Mononuclear cell (primary cell): ENCODE data around the gene ENG. TPM values are rescaled to one million over a fixed set of nuclear protein-coding genes. Genes with fewer than 3 reads are reported as not detected.
"Not testable (repeated sequence)": the region's sequence is repeated elsewhere in the genome, so short reads cannot be mapped to it uniquely, and the experiment has no call there.

Source experiments
- H3K27me3 ChIP-seq: 2 replicates; pipeline ENCODE4 v1.6.0; 2011; ENCODE audit warnings: low read length, control low read depth; ENCODE audit not compliant: insufficient read depth
- H3K4me1 ChIP-seq: 2 replicates; pipeline ENCODE4 v1.5.1; 2011; ENCODE audit warnings: mild to moderate bottlenecking, low read length, control low read depth; ENCODE audit not compliant: insufficient read depth
- H3K4me3 ChIP-seq: 2 replicates; pipeline ENCODE4 v1.5.1; 2011; ENCODE audit warnings: mild to moderate bottlenecking, low read length, moderate library complexity
- H3K9me3 ChIP-seq: 2 replicates; pipeline ENCODE4 v1.5.1; 2011; ENCODE audit warnings: low read depth, mild to moderate bottlenecking, control low read depth, low read length
- total RNA-seq: library from RNA; depleted of rRNA; stranded (reverse); fragments of >200 nt; gene quantifications from one replicate; pipeline ENCODE4 v1.2.3, GENCODE V29; 2012

ENG gene
- total RNA-seq, 1 donor = 3.8 TPM

DNA sequence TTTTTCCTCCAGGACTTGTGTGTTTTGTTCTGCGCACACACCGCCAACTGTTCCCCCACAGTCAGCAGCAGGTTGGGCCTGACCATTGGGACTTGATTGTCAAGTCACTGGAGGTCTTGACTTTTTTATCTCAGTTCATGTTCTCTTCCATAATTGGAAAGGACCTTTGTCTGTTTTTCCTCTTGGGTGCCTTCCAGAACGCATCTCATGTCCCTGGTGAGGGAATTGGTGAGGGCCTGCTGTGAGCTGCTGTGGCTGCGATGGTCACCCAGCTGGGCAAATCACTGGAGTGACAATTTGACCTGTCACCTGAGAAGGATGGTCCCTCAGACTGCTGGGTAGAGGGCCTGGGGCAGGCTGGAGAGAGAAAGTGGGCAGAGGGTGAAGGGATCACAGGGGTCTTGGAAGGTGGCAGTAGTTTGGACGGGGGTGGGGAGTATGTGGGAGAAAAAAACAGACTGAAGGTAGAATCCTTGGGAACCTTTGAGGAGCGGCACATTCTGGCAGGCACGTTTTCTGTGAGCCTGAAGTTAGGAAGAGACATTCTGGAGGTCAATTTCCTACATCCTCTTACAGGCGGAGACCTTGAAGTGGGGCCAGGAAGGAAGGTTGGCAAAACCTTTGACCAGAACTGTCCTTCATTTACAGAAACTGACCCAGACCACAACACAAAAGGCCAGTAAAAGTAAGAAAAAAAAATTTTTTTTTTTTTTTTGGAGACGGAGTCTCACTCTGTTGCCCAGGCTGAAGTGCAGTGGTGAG lies 64.2 kb downstream of the ENG start:
- Histone ChIP-seq H3K4me3 (no peak overlapping the region), H3K27me3 (no peaks in the 10 kb centered on the region), H3K4me1 (peaks cover 17% of the 10 kb centered on the region), H3K9me3 (no peaks in the 10 kb centered on the region)

DNA sequence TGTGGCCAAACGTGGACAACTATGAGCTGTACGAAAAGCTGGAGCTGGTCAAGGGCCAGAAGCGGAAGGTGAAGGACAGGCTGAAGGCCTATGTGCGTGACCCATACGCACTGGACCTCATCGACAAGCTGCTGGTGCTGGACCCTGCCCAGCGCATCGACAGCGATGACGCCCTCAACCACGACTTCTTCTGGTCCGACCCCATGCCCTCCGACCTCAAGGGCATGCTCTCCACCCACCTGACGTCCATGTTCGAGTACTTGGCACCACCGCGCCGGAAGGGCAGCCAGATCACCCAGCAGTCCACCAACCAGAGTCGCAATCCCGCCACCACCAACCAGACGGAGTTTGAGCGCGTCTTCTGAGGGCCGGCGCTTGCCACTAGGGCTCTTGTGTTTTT lies 65.3 kb downstream of the ENG start:
- Histone ChIP-seq H3K9me3 (no peaks in the 10 kb centered on the region), H3K4me3 (no peak overlapping the region), H3K4me1 (peaks cover 25% of the 10 kb centered on the region), H3K27me3 (no peaks in the 10 kb centered on the region)

DNA sequence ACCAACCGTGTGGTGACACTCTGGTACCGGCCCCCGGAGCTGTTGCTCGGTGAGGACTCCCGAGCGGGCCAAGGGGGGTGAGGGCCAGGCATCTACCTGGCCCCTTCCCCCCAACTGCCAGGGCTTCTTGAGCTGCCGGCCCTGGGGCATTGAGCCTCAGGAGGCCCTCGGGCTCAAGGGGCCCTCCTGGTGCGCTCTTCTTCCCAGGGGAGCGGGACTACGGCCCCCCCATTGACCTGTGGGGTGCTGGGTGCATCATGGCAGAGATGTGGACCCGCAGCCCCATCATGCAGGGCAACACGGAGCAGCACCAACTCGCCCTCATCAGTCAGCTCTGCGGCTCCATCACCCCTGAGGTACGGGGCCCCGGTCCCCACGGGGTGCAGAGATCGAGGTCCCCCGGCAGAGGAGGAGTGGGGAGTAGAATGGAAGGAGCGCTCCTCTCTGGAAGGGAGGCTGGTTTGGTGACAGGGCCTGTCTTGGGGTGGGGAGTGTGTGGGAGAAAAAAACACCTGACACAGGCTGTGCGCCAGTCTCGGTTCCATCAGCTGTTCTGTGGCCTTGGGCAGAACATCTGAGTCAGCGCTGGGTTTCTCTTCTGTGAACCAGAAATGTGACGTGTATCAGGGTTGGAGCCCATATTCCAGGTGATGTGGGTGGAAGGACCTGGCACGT lies 66.0 kb downstream of the ENG start:
- no peaks in the 10 kb centered on the region for H3K27me3 ChIP-seq
- H3K4me3 ChIP-seq = no peak overlapping the region
- no peaks in the 10 kb centered on the region for H3K9me3 ChIP-seq
- peaks cover 32% of the 10 kb centered on the region for H3K4me1 ChIP-seq

DNA sequence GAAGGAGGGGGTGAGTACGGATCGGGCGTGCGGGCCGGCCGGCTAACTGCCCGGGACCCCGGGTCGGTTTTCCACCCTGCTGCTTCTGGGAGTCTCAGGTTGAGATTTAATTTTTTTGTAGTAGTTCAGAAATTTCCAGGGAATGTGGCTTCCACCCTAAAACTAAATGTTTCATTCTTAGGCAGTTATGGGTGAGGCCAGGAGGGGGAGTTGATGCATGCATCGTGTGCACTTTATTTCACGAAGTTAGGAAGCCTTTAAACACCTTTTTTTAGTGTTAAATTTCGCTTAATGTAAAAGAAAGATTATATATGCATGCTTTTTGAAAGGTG lies 67.7 kb downstream of the ENG start:
- Histone ChIP-seq H3K4me3 (peak overlapping the region; percentile 85), H3K27me3 (no peaks in the 10 kb centered on the region), H3K4me1 (peaks cover 49% of the 10 kb centered on the region), H3K9me3 (no peaks in the 10 kb centered on the region)

DNA sequence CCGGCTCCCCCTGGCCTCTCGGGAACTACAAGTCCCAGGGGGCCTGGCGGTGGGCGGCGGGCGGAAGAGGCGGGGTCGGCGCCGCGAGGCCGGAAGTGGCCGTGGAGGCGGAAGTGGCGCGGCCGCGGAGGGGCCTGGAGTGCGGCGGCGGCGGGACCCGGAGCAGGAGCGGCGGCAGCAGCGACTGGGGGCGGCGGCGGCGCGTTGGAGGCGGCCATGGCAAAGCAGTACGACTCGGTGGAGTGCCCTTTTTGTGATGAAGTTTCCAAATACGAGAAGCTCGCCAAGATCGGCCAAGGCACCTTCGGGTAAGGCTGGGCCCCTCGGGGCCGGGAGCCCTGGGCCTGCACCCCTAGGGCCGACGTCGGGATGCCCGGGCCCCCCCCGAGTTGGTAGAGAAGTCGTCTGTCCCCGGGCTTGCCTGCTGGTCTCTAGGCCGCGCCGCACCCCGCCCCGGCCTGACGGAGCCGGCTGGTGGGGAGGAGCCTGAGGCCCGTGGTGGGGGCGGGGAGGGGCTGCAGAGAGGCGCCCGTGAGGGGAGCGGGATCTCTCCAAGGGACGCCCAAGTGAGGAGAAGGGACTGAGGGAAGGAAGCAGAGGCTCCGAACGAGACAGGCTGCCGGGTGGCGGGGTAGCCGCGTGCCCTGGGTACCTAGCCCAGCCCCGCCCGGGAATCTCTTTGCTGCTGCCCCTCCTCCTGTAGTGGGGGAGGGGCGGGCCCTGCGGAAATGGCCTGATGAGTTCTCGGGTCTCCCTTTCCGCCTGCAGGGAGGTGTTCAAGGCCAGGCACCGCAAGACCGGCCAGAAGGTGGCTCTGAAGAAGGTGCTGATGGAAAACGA lies 68.3 kb downstream of the ENG start, which contains the start of gene CDK9:
TSS of gene CDK9 (plus strand) at position 102 of the 840 bp plus-strand sequence. CDS start at position 217, 115 bp downstream.
- Histone ChIP-seq H3K4me1 (peaks cover 55% of the 10 kb centered on the region), H3K27me3 (no peaks in the 10 kb centered on the region), H3K4me3 (peak within 1 kb of the TSS; percentile 85), H3K9me3 (no peaks in the 10 kb centered on the region)

DNA sequence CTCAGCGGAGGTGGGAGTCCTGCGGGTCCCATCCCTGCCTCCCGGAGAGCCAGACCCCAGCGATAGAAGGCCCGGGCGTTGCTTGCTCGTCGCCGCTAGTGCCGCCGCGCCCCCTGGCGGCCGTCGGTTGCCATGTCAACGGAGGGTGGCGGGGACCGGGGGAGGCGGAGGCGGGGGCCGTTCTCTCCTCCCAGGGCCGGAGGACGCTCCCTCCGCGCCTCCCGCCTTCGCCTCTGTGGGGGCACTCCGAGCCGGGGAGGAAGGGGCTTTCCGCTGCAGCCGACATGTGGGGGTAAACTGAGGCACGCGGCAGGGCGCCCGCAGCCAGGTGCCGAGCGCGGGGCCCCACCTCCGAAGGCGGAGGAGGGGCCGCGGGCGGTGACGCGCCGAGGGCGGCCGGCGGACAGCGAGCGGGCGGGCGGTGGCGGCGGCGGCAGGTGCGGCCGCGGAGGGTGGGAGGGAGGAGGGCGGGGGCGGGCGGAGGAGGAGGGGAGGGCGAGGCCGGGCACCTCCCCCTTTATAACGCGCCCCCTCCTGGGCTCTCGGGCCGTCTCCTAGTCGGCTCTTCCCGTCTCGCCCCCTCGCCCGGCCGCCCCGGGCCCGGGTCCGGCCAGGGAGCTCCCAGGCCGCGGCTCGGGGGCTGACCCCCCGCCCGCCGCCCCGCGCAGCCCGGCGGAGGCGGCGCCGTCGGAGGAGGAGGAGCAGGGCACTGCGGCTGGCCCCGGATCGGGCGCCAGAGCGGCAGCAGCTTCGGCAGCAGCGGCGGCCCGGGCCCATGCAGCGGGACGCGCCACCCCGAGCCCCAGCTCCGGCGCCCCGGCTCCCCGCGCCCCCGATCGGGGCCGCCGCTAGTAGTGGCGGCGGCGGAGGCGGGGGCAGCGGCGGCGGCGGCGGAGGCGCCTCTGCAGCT lies 69.2 kb downstream of the ENG start:
- Histone ChIP-seq H3K9me3 (no peaks in the 10 kb centered on the region), H3K27me3 (no peaks in the 10 kb centered on the region), H3K4me1 (peaks cover 64% of the 10 kb centered on the region), H3K4me3 (peak overlapping the region; percentile 85)

DNA sequence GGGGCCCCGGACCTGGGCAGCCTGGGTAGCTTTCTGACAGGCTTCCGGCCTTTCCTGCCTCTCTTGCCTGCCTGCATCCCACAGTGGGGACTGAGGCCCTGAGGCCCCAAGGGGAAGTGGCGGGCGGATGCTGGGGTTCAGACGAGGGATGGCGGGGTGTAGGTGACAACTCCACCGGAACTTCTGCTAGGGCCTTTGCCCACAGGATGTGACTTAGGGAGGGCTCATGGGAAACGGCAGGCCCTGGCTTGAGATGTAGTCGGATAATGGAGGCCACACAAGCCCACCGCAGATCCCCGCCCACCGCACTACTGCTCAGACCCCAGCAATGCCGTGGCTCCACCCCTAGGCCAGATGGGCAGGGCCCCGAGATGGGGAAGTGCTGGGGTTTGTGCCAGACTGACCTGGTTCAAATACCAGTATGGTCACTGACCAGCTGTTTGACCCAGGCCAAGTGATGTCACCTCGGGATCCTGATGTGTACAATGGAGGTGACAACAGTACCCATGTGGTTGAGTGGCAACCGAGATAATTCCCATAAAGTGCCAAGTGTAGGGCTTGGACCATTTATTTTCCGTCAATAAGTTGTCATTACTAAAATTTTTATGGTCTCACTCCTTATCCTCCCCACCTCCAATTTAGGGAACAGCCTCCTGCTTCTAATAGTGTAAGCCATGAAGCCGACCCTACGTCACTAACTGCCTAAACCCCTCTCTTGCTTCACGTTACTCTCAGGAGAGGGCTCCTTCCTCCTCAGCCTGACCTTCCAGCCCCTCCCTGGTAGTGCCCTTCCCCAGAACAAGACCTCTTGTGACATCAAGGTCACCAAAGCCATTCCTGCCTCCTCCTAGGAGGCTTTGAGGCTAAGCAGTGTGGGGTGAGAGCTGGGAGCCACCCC lies 71.1 kb downstream of the ENG start:
- H3K27me3 ChIP-seq = no peaks in the 10 kb centered on the region
- no peaks in the 10 kb centered on the region for H3K9me3 ChIP-seq
- peaks cover 81% of the 10 kb centered on the region for H3K4me1 ChIP-seq
- H3K4me3 ChIP-seq = no peak overlapping the region

DNA sequence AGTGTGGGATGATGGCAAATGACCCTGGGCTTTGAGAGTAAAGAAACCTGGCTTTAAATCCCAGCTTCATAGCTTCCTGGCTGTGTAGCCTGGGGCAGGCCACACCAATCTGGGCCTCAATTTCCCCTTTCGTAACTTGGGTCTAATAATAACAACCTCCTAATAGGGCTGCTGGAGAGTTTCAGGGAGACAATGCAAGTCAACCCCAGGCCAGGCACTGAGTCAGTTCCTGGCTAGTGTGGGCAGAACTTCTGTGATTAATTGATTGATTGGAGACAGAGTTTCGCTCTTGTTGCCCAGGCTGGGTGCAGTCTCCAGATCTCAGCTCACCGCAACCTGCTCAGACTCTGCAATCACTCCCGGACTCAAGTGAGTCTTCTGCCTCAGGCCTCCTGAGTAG lies 72.7 kb downstream of the ENG start:
- Histone ChIP-seq H3K4me1 (peaks cover 71% of the 10 kb centered on the region), H3K27me3 (no peaks in the 10 kb centered on the region), H3K9me3 (no peaks in the 10 kb centered on the region), H3K4me3 (no peak overlapping the region)

DNA sequence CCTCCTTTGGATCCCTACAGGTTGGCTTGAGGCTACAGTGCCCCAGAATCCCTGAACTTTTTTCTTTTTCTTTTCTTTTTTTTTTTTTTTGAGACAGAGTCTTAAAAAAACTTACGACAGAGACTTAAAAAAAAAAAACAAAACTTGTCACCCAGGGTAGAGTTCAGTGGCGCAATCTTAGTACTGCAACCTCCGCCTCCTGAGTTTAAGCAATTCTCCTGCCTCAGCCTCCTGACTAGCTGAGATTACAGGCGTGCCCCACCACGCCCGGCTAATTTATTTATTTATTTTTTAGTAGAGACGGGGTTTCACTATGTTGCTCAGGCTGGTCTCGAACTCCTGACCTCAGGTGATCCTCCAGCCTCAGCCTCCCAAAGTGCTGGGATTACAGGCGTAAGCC lies 73.5 kb downstream of the ENG start:
- not testable (repeated sequence) for H3K9me3 ChIP-seq, H3K4me3 ChIP-seq, H3K27me3 ChIP-seq
- peaks cover 77% of the 10 kb centered on the region for H3K4me1 ChIP-seq

DNA sequence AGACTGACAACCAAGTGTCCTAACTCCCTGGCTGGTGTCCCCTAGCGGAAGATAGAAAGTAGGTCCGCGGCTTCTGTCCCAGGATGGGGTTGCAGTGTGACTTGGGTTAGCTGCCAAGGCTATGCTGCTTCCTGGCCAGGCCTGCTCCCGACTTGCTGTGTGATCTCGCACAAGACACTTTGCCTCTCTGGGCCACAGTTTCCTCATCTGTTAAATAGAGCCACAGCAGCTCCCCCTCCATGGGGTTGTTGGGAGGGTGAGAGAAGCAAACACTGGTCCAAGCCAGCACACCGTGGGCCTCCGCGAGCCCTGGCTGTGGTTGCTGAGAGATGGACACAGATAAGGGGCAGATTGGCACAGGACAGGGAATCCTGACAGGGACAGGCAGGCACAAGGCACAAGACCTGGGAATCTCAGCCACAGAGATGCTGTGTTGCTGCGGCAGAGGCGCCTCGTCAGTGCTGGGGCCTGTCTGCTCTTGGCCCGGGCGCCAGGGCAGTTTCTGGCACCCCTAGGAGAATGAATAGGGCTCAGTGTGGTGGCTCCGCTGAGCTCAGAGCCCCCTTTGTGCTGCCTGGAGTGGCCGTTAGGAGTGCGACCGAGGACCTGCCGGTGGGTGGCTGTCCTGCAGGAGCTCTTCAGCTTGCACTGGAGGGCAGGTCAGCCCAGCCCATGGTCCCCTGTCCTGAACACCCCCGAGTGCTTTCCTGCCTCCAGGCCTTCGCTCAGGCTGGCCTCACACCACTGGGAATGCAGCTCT lies 74.2 kb downstream of the ENG start:
- no peak overlapping the region for H3K4me3 ChIP-seq
- peaks cover 83% of the 10 kb centered on the region for H3K4me1 ChIP-seq
- H3K9me3 ChIP-seq = no peaks in the 10 kb centered on the region
- H3K27me3 ChIP-seq = no peaks in the 10 kb centered on the region

DNA sequence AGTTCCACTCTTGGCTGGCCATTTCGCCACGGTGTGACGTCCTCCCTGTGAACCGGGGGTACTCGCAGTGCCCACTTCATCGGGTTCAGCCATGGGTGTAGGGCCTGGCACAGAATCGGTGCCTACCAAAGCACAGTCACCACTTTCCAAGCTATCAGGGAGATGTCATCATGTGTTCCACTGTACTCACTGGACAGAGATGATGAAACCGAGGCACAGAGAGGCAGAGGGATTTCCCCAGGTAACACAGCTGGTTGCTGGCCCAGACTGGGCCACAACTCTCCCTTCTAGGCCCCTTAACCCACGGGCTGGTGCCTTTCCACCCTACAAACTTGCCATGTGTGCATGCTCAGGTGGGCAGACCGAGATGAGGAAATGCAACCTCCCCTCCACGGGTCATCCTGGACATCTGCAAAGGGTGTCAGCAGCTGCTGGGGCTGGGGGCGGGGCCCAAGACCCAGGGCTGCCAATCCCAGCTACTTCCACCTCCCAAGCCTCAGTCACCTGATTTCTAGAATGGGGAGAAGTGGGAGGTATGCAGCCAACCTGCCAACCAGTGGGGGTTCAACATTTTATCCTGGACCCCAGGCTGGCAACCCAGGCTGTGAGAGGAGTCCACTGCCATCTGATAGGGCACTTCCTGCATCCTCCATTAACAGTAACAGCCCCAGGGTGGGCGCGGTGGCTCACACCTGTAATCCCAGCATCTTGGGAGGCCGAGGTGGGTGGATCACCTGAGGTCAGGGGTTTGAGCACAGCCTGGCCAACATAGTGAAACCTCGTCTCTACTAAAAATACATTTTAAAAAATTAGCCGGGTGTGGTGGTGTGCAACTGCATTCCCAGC lies 75.1 kb downstream of the ENG start:
- no peaks in the 10 kb centered on the region for H3K27me3 ChIP-seq
- H3K4me3 ChIP-seq = peak overlapping the region; percentile 82
- peaks cover 86% of the 10 kb centered on the region for H3K4me1 ChIP-seq
- no peaks in the 10 kb centered on the region for H3K9me3 ChIP-seq

DNA sequence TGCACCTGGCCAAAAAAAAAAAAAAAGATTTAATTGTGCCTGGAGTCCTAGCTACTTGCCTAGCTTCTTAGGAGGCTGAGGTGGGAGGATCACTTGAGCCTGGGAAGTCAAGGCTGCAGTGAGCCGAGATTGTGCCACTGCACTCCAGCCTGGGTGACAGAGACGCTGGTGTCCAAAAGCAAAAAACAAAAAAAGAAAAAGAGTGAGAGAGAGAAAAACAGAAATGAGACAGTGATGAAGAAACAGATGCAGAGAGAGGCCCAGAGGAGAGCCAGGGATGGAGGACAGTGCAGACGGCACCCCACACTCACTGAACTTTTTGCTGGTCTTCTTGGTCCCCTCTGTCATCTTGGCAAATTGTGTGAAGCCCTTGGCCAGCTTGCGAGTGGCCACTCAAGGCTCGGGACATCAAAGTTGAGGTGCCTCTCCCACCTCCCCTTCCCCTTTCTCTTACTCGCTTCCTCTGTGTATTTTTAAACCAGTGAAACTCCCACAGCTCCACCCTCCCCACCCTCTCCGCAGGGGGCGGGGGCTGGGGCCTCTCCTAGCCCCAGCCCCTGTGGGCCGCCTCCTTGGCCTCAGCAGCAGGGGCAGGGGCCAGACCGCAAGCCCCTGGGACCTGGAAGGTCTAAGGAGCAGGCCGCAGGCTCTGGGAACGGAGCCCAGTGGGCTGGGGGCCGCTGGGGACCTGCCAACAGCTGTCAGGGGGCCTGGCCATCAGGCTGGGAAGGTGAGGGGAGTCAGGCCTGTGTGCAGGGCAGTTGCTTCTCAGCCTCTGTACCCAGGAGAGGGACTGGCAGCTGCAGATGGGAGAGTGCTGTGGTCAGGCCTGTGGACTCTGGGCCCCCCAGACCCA lies 76.0 kb downstream of the ENG start, which contains the start of gene SH2D3C:
TSS of gene SH2D3C (minus strand) at position 387 of the 856 bp plus-strand sequence. CDS start at position 348, 39 bp downstream.
- Histone ChIP-seq H3K4me1 (peaks cover 86% of the 10 kb centered on the region), H3K27me3 (no peaks in the 10 kb centered on the region), H3K4me3 (peak within 1 kb of the TSS; percentile 82), H3K9me3 (no peaks in the 10 kb centered on the region)
